SW480 (cell line): ENCODE results near the gene ENDOU.

ENCODE experiments used
- DNase-seq: peaks from one replicate; pipeline ENCODE4 v3.0.0-alpha.2; 2016; ENCODE audit warnings: low spot score

ENDOU gene

DNA sequence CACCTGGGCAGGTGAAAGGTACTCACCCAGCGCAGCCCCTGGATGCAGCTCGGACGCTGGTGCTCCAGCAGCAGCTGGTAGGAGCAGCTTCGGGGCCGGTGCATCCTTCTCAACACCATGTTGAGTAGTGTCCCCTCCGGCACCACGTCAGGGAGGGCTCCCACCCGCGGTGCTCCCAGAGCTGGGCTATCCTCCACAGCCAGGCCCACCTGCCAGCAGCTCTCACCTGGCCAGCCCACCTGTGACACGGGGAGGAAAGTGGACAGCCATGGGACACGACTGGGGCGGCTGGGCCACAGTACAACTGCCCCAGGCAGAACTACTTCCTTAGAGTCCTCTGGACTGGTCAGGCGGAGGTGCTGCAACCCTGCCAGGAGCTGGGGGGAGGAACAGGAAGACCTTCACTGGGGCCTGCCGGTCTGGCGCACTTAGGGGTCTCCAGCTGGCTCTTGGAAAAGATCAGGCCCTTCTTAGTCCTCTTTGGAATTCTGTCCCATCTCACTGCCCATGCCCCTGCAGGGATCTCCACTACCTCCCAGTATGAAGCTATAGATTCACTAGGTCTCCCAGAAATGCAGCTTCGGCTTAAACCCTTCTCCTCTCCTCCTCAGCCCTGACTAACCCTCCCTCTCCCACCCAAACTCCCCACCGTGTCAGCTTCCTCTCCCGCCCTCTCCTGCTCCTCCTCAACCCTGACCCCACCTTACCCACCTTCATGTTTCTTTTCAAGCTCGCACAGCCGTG, 32.7 kb upstream of the ENDOU start:
- DNase-seq = no peak

DNA sequence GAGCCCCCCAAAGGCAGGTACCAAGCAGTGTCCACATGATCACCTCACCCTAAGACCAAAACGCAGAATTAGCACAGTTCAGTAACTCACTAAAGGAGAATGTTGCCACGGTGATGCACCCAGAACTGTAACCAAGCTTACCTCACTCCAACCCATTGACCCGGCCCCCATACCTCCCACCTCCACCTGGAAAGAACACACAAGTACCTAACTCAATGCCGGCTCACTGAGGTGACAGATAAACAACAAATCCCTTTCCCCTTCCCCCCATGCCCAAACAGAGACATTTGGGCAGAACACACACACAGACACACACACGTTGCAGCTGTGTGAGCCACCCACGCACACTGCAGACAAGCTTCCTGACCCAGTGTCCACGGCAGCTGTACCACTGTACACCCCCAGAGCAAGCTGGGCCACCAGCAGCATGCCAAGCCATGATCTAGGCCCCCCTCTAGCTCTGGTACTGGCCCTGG, 32.1 kb upstream of the ENDOU start:
- DNase-seq = no peak

DNA sequence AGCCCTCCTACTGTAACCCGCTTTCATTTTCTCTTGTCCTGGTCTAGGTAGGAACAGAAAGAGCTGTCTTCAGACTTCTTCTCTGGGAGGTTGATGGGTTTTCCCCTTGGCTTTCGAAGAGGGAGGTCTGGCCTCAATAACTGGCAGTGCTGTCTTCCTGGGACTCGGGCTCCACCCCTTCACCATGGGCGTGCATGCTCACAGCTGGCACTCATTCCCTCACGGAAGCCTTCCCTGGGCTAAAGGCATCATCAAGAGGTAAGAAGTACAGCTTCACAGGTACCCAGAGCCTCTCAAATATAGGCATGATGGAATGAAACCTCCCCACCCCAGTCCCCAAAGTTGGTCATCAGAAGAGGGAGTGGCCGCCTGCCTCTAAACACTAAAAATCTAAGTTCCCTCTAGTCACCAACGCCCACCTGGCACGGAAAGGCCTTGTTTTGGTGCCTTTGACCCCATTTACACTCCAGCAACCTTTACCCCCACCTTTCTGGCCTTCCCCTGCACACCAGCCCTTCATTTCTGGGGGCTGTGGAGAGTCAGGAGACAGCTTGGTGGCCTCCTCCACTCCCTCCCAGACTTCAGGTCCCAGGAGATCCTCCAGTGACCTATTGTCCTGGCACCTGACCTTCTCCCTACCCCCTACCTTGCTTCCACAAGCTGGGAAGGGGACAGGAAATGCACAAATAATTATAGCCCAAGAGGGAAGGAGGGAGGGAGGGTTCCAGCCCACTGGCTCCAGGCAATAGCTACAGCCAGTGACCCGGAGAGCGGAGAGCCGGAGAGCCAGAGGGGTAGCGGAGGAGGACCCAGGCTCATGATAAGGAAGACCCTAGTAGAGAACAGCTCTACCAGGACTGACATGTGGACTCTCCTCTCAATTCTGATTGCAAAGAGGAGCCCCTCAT, 30.6 kb upstream of the ENDOU start:
- DNase-seq = no peak

DNA sequence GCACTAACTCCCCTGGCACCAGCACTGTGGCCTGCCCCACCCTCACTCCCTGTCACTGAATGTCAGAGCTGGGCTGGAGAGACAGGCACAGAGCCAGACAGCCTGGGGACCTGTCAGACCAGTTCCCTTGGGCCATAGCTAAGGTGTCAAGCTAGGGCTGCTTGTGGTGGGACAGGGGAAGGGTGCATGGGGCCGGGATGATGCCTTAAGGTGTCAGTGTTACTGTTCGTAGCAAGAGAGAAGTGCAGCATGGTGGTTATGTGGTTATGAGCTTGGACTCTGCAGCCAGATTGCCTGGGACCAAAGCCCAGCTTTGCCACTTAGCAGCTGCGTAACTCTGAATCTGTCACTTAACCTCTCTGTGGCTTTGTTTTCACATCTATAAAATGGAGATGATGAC, 29.6 kb upstream of the ENDOU start:
- DNase-seq = no peak

DNA sequence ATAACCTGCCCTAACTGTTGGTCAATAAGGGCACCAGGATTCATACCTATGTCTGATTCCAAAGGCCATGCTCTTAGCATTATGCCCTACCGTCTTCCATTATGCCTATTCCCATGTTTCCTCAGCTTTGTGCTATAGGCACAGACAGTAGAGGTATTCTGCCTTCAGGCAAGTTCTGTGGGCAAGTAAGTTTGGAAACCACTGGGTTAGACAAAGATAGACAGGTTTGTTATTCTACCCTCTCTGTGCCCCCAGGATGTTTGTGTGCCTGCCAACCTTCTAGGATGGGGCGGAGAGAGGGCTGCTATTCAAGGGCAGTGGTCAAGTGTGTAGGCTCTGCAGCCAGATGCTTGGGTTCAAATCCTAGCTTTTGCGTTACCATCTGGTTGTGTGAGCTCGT, 28.8 kb upstream of the ENDOU start:
- no peak for DNase-seq

DNA sequence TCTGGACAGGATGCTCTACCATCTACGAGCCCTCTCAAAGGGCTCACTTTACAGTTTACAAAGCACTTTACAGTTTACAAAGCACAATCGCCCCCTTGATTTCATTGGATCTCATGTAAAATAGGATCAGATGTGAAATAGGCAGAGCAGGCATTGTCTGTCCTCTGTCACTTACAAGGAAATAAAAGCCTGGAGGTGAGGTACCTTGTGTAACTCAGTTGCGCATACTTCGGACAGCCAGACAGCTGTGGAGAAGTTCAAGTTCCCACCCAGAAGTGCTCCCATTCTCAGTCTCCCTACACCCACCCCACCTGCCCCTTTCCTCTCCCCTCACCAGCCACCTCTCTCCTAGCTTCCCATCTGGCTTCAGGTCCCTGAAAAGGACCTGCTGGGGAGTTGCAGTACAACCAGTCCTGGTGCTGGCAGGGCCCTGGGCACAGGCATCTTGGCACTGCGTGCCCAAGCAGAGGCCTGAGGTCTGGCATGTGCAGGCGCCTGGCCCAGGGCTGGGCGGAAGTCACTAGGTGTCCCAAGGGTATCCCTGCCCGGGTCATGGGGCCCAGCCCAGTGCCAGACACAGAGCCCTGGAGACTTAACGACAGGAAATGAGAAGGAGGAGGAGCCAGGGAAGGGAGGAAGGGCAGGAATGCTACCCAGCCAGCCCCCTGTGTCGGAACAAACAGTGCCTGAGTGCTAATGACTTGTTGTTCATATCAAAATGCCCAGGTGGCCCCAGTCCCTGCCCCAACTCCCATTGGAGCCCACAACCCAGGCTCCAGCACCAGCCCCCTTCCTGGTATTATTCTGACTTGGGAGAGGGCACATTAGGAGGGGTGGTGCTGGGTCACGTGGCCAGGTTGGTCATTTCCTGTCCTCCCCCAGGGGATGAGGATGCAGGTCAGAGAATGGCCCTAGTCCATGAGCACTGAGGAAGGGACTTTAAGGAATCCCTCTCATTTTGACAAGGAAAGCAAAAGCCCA, 28.0 kb upstream of the ENDOU start:
- peak; percentile 73 for DNase-seq

DNA sequence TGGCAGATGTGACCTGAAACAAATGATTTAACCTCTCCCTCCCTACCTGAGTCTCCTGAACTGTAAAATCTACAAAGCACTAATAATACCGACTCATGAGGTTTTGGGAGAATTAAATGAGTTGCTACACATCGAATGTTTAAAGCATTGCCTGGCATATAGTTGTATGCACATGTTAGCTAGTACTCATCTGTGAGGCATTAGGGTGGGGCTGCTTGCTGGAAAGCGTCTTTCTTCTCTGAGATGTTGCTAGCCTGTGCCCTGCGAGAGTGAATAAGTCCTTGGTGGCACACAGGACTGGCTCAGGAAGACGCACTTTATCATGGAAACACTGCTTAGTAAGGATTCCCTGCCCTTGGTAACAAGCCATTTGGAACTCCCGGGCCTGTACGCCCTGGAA, 27.3 kb upstream of the ENDOU start:
- peak; percentile 51 for DNase-seq

DNA sequence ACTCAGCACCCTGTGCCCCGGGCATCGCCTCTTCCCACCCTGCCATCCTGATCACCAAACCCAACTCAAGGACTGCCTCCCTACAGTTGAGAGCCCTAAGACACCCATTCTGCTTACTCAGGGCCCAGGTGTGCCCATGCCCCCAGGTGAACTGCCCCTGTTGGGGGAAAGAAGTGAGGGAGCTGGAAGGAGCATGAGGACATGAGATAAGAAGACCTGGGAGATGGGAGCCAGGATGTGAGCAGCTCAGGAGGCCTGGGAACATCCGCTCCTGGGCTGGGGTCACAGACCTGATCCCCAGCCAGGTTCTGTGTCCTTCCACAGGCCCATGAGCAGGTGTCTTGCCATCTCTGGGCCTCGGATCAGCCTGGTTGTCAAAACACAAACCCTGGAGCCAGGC, 26.8 kb upstream of the ENDOU start:
- no peak for DNase-seq

DNA sequence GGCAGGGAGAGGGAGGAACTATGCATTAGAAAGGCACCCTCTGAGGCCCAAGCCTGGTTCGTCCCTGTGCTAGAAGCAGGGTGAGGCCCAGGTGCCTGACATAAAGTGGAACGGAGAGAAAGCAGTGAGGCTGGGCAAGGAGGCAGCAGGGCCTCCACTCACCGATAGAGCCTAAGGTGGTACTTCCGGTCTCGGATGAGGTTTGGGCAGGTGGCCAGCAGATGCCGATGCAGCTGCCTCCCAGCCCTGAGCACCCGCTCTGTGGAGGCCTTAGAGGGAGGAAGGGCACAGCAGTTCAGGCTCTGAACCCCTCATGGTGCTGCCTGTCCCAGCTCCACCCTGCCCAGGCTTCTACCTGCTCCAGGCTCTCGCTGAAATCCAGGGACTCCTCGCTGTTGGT, 26.3 kb upstream of the ENDOU start:
- no peak for DNase-seq

DNA sequence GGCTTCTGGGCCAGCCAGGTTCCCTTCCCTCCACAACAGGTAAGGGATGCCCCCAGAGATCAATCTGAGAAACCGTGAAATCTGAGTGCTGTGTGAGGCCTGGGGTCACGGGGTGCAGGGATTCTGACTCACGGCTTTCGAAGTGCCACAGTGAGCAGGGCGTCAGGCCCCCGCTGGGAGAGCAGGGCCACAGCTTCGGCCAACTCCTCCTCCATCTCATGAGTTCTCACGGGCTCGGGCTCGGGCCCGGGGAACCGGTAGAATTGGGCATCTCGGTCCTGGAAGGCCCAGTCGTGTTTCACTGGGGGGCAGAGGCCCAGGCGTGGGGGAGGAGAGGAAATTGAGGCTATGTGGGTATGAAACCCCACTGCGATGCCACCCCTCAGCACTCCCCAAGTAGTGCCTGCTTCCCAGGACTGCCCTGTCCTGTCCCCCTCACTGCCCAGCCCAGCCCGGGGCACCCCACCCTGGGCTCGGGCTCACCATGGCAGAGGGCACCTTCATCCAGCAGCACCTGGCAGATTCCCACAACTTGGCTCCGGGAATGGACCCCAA, 25.7 kb upstream of the ENDOU start:
- DNase-seq = no peak

DNA sequence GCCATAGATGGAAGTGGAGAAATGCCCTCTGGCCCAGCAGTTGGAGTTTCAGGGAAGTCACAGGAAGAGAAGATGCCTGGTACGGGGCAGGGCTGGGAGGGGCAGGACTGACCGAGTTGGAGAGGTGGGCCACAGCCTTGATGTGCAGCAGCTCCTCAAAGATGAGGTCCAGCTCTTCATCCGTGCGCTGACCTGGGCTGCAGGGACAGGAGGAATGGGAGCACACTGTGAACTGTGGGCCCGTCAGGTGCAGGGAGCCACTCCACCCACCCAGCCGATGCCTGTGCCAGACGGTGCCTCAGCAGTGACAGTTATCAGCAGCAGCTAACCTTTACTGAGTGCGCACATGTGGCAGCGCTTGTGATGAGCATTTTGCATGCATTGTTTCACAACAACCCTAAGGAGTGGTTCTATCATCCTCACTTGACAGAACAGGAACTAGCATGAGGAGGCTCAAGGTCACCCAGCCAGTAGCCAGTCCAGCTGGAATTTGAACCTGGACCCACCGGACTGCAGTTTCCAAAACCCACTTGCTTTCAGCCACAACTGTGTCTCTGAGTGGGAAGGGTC, 25.0 kb upstream of the ENDOU start:
- no peak for DNase-seq

DNA sequence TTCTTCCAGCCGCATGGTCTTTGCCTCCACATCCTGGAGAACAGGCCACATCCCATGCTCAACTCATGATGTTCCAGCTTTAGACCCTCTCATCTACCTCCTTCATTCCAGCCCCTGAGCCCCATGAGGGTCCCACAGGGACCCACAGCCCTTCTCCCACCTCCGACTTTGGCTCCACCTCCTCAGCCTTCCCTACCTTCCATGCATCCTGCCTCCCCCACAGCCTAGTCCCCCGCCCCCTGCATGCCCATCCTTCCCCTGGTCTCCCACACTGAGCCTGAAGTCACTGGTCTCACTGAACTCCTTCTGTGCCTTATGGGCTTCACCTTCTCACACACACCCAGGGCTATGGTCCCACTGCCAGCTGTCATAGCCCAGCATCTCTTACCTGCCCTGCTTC, 23.6 kb upstream of the ENDOU start:
- DNase-seq = no peak

DNA sequence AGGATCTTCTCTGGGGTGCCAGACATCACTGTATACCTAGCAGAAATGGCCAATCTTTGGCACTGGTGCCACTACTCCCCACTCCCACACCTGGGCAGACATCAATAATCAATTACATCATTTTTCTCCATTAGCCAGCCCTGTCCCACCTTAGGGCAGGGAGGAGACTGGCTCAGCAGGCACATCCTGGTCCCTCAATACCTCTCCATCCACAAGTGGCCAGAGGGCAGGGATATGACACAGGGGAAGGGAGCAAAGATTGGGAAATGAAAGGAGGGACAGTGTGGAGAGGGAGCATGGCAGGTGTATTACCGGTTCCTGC, 23.2 kb upstream of the ENDOU start:
- no peak for DNase-seq

DNA sequence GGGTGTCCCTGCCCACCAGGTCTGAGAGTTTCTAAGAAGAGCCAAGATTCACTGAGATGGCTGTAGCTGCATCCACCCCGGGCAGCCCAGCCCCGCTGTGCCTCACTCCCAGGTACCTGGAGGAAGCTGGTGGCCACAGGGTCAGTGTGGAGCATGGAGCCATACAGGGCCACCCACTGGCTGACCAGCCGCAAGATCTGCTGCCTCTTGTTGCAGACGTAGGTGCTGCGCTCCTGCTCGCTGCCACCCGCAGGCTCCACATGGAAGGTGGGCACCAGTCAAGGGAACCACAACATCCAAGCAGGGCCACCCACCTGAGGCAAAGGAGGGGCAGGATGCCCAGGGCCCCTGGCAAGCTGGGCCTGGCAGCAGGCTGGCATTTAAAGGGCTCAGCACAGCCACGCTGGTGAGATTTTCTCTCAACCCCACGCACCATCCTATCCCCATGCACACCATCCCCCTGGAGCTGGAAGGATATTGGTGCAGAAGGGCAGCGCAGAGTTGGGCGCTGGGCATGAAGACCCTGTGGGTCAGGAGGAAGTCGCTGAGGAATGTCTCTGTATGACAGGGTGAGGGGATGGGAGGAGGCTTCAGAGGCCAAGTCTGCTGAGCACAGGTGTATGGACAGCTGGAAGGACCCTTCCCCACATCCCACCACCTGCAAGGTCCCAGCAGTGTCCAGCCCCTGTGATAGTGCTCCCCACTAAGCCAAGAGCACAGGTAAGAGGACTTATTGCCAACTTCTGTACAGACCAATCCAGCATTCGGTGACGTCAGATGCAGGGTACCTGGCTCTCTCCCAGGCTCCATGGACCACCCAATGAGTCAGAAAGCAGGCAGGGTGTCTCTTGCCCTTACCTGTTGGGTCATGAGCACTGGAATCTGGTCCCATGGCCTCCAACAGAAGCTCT, 22.6 kb upstream of the ENDOU start:
- DNase-seq = no peak

DNA sequence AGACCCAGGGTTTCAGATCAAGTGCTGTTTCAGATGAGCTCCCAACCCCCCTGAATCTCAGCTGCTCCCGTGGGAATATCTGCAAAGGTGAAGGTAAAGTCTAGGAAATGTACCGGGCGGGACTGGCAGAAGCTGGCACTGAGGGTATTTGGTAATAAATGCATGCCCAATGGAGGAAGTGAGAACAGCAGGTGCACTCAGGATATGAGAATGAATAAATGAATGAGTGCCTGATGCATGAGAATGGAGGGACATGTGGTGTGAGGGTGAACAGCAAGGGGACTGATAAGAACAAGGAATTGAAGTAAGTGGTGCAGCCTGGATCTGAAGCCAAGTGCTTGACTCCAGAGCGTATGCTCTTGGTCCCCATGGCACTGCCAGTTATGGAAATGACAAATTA, 21.8 kb upstream of the ENDOU start:
- DNase-seq = no peak

DNA sequence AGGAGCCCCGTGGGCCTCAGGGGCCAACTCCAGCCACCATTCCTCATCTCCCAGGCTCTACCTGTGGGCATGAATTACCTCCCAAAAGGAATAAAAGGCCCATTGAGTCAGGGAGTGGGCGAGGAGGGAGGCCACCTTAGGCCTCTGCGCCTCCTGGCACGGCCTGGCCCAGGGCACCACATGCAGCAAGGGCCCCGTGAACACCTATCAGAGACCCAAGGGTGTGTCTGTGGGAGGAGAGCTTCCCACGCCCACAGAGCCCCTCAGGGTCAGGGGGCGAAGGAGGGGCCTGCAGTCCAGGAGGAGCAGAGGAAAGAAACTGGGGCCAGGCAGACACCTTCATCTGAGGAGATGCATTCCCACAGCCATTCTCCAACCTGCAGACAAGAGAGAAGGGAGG, 21.2 kb upstream of the ENDOU start:
- no peak for DNase-seq

DNA sequence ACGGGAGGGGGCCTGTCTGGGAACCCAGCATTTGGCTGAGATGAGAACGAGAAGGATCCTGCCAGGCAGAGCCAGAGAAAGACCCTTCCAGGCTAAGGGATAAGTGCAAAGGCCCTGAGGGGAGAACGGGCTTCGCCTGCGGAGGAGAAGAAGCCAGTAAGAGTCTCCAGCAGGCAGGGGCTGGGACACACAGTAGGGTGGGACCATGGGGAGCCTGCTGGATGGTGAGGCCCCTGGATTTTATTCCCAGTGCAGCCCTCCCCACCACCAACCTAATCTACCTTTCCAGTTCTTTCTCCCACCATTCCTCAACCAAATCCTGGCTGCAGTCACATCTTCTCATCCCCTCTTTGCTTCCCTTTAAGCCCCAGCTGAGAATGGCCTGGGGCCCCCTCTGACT, 20.8 kb upstream of the ENDOU start:
- DNase-seq = no peak

DNA sequence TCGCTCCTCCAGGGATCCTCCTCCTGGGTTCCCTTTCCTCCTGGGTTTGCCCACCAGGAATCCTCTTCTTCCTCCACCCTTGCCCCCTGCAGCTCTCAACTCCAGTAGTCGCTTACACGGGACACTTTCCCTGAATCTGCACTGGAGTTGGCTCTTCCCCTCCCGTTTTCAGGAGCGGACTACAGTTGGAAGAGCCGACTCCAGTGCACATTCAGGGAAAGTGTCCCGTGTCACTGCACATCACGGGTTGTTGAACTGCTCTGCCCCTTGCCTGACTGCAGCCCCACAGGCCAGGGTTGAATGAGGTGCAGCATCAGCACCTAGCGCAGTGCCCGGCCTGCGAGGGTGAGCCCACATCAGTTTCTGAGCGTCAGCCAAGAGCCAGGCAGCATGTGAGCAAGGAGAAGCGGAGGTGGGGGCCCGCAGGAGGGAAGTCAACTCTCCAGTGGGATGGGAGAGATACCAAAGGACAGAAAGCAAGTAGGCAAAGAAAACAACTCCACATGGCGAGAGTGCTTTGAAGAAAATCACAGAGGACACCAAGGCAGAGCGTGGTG, 20.3 kb upstream of the ENDOU start:
- DNase-seq = no peak

DNA sequence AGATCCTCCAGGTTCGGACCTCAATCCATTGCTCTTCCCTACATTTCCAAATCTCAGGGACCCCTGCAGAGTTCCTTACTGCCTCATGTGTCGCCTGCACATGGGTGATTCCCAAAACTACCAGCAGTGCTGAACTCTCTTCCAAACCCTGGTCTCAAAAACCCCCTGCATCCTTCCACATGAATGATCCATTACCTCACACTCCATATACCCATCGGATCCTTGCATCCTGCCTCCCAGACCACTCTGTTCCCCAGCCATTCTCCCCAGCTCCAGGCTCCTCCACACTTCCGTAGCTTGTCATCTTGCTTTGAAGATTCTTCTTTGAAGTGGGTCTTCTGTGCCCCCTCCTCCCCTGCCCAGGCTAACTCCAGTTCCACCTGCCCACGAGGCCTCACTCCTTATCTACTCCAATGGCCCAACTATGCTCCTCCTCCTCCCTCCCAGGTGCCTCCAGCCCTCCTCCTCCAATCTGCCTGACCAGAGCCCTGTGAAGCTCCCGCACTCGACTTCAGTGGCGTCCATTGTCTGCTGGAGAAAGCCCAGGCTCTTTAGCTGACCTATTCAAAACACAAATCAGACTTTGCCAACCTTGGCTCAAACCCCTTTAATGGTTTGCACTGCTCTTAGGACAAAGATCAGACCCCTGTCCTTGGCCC, 19.6 kb upstream of the ENDOU start:
- DNase-seq = peak; percentile 80
